ENCODE measurements around the gene RASSF3. TPM values are rescaled to one million over a fixed set of nuclear protein-coding genes. Genes with fewer than 3 reads are reported as not detected.

Gene RASSF3
- total and polyA plus RNA-seq, 2 of the 13 experiments (the other 11 are each of a cell fraction or from before 2014, with no cell fraction given) = 15.5 to 16.0 TPM

DNA sequence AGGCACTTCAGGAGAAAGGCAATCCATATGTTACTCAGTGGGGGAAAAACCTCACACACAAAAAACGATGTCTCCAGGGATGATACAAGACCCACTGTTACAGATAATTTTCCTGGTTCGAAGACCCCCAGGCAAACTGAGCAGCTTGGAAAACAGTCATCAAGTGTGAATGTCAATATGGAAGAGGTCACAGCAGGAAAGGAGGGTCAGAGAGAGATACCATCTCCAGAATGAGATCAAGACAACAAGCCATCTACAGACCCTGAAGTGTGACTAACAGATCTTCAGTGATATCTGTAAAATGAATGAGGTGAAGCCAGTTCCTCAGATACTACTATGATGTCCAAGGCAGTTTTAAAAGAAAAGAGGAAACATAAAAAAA, 120.3 kb downstream of the RASSF3 start:
- H3K27me3 ChIP-seq (ENCODE audit: control insufficient read depth in 1 of 2, insufficient read depth in 2 of 2, low read length in 2 of 2) = no peaks in the 10 kb centered on the region
- CTCF ChIA-PET (ENCODE audit: low intra/inter-chr PET ratio, low total read pairs) = no interaction called here
- in situ Hi-C loops (cut with HindIII; ENCODE audit: extremely low pct_ligation_motif_present, low pct_unique_long_range_greater_than_20kb) = no loop called here
- no peak overlapping the region for H3K9ac ChIP-seq (ENCODE audit: insufficient read depth, low read depth, low read length)
- DNase-seq (ENCODE audit: low spot score) (no peak), ATAC-seq (no peak), FAIRE-seq (no peak)
- no peaks in the 10 kb centered on the region for H4K20me1 ChIP-seq (ENCODE audit: insufficient read depth, low read length)
- H3K27ac ChIP-seq (ENCODE audit: extremely low read length, insufficient read depth, low read length) = no peak overlapping the region
- 98% methylated on average over 2 of the region's 2 CpGs for WGBS (ENCODE audit: low lambda C conversion rate)
- no peak overlapping the region for H3K4me2 ChIP-seq (ENCODE audit: low read depth, low read length)
- peaks cover 5 to 19% of the 10 kb centered on the region in 2 experiments; a peak in 4 of 5 replicates for H3K36me3 ChIP-seq (replicated peaks in 1 of 2; ENCODE audit: control insufficient read depth in 1 of 2, insufficient read depth in 2 of 2, low read length in 2 of 2)
- no TSS peak for BruUV-seq (replicated peaks)
- intact Hi-C loops (cut with micrococcal nuclease; ENCODE audit: unreplicated experiment) = no loop called here
- H2AFZ ChIP-seq (ENCODE audit: low read length) = no peak overlapping the region
- no peaks in the 10 kb centered on the region for H3K4me1 ChIP-seq (ENCODE audit: insufficient read depth, low read length)
- TF ChIP-seq PRMT3 (CRISPR knock-in tag; IDR thresholded peaks at IDR 0.05; ENCODE audit: borderline replicate concordance, low read depth) = no peak
- TF ChIP-seq HOXA3 (CRISPR knock-in tag; IDR thresholded peaks at IDR 0.05) = no peak
- TF ChIP-seq, protein P1, sequence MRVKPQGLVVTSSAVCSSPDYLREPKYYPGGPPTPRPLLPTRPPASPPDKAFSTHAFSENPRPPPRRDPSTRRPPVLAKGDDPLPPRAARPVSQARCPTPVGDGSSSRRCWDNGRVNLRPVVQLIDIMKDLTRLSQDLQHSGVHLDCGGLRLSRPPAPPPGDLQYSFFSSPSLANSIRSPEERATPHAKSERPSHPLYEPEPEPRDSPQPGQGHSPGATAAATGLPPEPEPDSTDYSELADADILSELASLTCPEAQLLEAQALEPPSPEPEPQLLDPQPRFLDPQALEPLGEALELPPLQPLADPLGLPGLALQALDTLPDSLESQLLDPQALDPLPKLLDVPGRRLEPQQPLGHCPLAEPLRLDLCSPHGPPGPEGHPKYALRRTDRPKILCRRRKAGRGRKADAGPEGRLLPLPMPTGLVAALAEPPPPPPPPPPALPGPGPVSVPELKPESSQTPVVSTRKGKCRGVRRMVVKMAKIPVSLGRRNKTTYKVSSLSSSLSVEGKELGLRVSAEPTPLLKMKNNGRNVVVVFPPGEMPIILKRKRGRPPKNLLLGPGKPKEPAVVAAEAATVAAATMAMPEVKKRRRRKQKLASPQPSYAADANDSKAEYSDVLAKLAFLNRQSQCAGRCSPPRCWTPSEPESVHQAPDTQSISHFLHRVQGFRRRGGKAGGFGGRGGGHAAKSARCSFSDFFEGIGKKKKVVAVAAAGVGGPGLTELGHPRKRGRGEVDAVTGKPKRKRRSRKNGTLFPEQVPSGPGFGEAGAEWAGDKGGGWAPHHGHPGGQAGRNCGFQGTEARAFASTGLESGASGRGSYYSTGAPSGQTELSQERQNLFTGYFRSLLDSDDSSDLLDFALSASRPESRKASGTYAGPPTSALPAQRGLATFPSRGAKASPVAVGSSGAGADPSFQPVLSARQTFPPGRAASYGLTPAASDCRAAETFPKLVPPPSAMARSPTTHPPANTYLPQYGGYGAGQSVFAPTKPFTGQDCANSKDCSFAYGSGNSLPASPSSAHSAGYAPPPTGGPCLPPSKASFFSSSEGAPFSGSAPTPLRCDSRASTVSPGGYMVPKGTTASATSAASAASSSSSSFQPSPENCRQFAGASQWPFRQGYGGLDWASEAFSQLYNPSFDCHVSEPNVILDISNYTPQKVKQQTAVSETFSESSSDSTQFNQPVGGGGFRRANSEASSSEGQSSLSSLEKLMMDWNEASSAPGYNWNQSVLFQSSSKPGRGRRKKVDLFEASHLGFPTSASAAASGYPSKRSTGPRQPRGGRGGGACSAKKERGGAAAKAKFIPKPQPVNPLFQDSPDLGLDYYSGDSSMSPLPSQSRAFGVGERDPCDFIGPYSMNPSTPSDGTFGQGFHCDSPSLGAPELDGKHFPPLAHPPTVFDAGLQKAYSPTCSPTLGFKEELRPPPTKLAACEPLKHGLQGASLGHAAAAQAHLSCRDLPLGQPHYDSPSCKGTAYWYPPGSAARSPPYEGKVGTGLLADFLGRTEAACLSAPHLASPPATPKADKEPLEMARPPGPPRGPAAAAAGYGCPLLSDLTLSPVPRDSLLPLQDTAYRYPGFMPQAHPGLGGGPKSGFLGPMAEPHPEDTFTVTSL (CRISPR knock-in tag; IDR thresholded peaks at IDR 0.05; ENCODE audit: borderline replicate concordance) = no peak
- no peak for TF ChIP-seq KLF16 (CRISPR knock-in tag; IDR thresholded peaks at IDR 0.05)
- no peak for TF ChIP-seq SRY (CRISPR knock-in tag; IDR thresholded peaks at IDR 0.05)
- TF ChIP-seq HNRNPH1 (optimal IDR thresholded peaks at IDR 0.05; ENCODE audit: low read depth, low read length) = no peak
- TF ChIP-seq, protein P2, sequence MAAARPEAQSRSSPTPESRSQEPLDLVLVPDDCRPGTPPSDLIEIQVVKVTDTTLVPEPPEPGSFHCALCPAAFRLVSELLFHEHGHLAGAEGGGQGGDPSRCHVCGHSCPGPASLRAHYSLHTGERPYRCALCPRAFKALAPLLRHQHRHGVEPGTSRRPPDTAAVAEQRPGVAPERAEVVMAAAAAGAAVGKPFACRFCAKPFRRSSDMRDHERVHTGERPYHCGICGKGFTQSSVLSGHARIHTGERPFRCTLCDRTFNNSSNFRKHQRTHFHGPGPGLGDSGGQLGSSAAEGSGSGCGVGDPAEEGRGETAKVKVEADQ (CRISPR knock-in tag; IDR thresholded peaks at IDR 0.05; ENCODE audit: borderline replicate concordance) = no peak
- TF ChIP-seq ZC3H4 (CRISPR knock-in tag; IDR thresholded peaks at IDR 0.05; ENCODE audit: borderline replicate concordance) = no peak
- TF ChIP-seq KDM5A (IDR thresholded peaks at IDR 0.05; ENCODE audit: borderline replicate concordance, low read length) = no peak
- no peak for TF ChIP-seq ZKSCAN1 (IDR thresholded peaks at IDR 0.05; ENCODE audit: low read length)
- no peak for TF ChIP-seq ZKSCAN5 (CRISPR knock-in tag; IDR thresholded peaks at IDR 0.05)
- TF ChIP-seq ISX (CRISPR knock-in tag; conservative IDR thresholded peaks at IDR 0.05) = no peak
- TF ChIP-seq, protein P3, sequence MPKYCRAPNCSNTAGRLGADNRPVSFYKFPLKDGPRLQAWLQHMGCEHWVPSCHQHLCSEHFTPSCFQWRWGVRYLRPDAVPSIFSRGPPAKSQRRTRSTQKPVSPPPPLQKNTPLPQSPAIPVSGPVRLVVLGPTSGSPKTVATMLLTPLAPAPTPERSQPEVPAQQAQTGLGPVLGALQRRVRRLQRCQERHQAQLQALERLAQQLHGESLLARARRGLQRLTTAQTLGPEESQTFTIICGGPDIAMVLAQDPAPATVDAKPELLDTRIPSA (CRISPR knock-in tag; IDR thresholded peaks at IDR 0.05; ENCODE audit: borderline replicate concordance) = no peak
- no peak for TF ChIP-seq ZSCAN20 (CRISPR knock-in tag; IDR thresholded peaks at IDR 0.05; ENCODE audit: borderline replicate concordance)
- POLR2A ChIA-PET = no interaction called here
- no peak overlapping the region for H3K4me3 ChIP-seq (replicated peaks in 1 of 3; ENCODE audit: insufficient read depth in 1 of 3, low read depth in 2 of 3, low read length in 3 of 3)
- H3K79me2 ChIP-seq (ENCODE audit: insufficient read depth, low read length) = no peaks in the 10 kb centered on the region
- H3K9me3 ChIP-seq (ENCODE audit: low read length) = no peaks in the 10 kb centered on the region

All from HepG2 (cell line).